ENCODE results near the gene GPR176.

The GPR176 gene

GRCh38 chr15:39953521-39953920 lies 33.5 kb upstream of the GPR176 start:
- TF ChIP-seq ZBTB10 (tag by site-specific recombination; IDR thresholded peaks at IDR 0.05) (no peak), ZNF596 (tag by site-specific recombination; IDR thresholded peaks at IDR 0.05) (no peak), KLF16 (tag by site-specific recombination; IDR thresholded peaks at IDR 0.05) (no peak), ZFP37 (tag by site-specific recombination; IDR thresholded peaks at IDR 0.05) (no peak), PRDM6 (tag by site-specific recombination; IDR thresholded peaks at IDR 0.05) (no peak), ZFP3 (tag by site-specific recombination; IDR thresholded peaks at IDR 0.05; ENCODE audit: low read depth) (no peak)
- H3K36me3 ChIP-seq (ENCODE audit: control insufficient read depth in 2 of 2, insufficient read depth in 1 of 2, low read length in 2 of 2) = peaks cover 43 to 78% of the 10 kb centered on the region in 2 experiments
- ChIA-PET POLR2A (no interaction called here), CTCF (no interaction called here)
- no peak overlapping the region for H3K27ac ChIP-seq (ENCODE audit: extremely low read depth, low read depth, low read length)
- no peak overlapping the region for H3K4me3 ChIP-seq (ENCODE audit: low read depth, low read length)
- 0 out of 2 replicates have a peak, but pooled peaks cover 2% of the 10 kb centered on the region for H3K4me1 ChIP-seq (ENCODE audit: control insufficient read depth, insufficient read depth, low read length)
- no peaks in the 10 kb centered on the region for H3K9me3 ChIP-seq (ENCODE audit: control insufficient read depth, insufficient read depth, low read depth, low read length)

- Histone ChIP-seq H3K27ac (ENCODE audit: extremely low read depth, low read depth, low read length) (no peak overlapping the region), H3K4me3 (ENCODE audit: low read depth, low read length) (no peak overlapping the region), H3K36me3 (ENCODE audit: control insufficient read depth in 2 of 2, insufficient read depth in 1 of 2, low read length in 2 of 2) (peaks cover 36 to 65% of the 10 kb centered on the region in 2 experiments), H3K4me1 (ENCODE audit: control insufficient read depth, insufficient read depth, low read length) (0 out of 2 replicates have a peak, but pooled peaks cover 2% of the 10 kb centered on the region), H3K9me3 (ENCODE audit: control insufficient read depth, insufficient read depth, low read depth, low read length) (no peaks in the 10 kb centered on the region)
- CTCF ChIA-PET = no interaction called here
- TF ChIP-seq FEZF1 (tag by site-specific recombination; IDR thresholded peaks at IDR 0.05) (no peak), BCL11B (tag by site-specific recombination; IDR thresholded peaks at IDR 0.05; ENCODE audit: low read depth) (no peak), ZFP37 (tag by site-specific recombination; IDR thresholded peaks at IDR 0.05) (no peak), ZNF354C (tag by site-specific recombination; IDR thresholded peaks at IDR 0.05; ENCODE audit: borderline replicate concordance, low read depth) (no peak), ZNF654 (tag by site-specific recombination; IDR thresholded peaks at IDR 0.05; ENCODE audit: low read depth) (no peak), ZNF561 (tag by site-specific recombination; IDR thresholded peaks at IDR 0.05; ENCODE audit: borderline replicate concordance) (no peak), ZNF791 (tag by site-specific recombination; IDR thresholded peaks at IDR 0.05) (no peak), ZNF529 (tag by site-specific recombination; IDR thresholded peaks at IDR 0.05; ENCODE audit: insufficient replicate concordance) (no peak), ZNF664 (tag by site-specific recombination; IDR thresholded peaks at IDR 0.05) (no peak), ZNF302 (tag by site-specific recombination; IDR thresholded peaks at IDR 0.05; ENCODE audit: low read depth) (no peak), ZNF544 (tag by site-specific recombination; IDR thresholded peaks at IDR 0.05) (no peak), SP2 (tag by site-specific recombination; IDR thresholded peaks at IDR 0.05) (no peak), TRIM28 (IDR thresholded peaks at IDR 0.05; ENCODE audit: borderline replicate concordance, low read length) (no peak), ZNF248 (tag by site-specific recombination; IDR thresholded peaks at IDR 0.05) (no peak), ZNF121 (tag by site-specific recombination; IDR thresholded peaks at IDR 0.05) (no peak), ZNF324 (tag by site-specific recombination; IDR thresholded peaks at IDR 0.05) (no peak), MYNN (tag by site-specific recombination; IDR thresholded peaks at IDR 0.05; ENCODE audit: borderline replicate concordance) (no peak), BCL11A (tag by site-specific recombination; IDR thresholded peaks at IDR 0.05; ENCODE audit: low read depth) (no peak), ZNF214 (tag by site-specific recombination; IDR thresholded peaks at IDR 0.05; ENCODE audit: borderline replicate concordance) (no peak)
- POLR2A ChIA-PET = no interaction called here
Observed at GRCh38 chr15:39951561-39951960, 31.5 kb upstream of the GPR176 start.
